HL-60/S4 treated with phorbol 12-myristate 13-acetate at 8.2 ng/mL for 4 days and 3 days (cell line): ENCODE data around the gene EPHB3.

Experiments
- in situ Hi-C: fragments of 300-500 bp; cut with MboI; formaldehyde crosslinking; loops from 2 replicates; pipeline ENCODE4 v1.15.0; 2022; ENCODE audit warnings: low sequenced_read_pairs

The EPHB3 gene

GRCh38 chr3:184561061-184561912, at the start of gene EPHB3:
TSS of gene EPHB3 (plus strand) at chr3:184561785. CDS start at chr3:184562236, 451 bp downstream.
- in situ Hi-C loops: no loop called here

- in situ Hi-C loops: no loop called here
Measured at GRCh38 chr3:184512621-184513020, 49.0 kb upstream of the EPHB3 start.

DNA sequence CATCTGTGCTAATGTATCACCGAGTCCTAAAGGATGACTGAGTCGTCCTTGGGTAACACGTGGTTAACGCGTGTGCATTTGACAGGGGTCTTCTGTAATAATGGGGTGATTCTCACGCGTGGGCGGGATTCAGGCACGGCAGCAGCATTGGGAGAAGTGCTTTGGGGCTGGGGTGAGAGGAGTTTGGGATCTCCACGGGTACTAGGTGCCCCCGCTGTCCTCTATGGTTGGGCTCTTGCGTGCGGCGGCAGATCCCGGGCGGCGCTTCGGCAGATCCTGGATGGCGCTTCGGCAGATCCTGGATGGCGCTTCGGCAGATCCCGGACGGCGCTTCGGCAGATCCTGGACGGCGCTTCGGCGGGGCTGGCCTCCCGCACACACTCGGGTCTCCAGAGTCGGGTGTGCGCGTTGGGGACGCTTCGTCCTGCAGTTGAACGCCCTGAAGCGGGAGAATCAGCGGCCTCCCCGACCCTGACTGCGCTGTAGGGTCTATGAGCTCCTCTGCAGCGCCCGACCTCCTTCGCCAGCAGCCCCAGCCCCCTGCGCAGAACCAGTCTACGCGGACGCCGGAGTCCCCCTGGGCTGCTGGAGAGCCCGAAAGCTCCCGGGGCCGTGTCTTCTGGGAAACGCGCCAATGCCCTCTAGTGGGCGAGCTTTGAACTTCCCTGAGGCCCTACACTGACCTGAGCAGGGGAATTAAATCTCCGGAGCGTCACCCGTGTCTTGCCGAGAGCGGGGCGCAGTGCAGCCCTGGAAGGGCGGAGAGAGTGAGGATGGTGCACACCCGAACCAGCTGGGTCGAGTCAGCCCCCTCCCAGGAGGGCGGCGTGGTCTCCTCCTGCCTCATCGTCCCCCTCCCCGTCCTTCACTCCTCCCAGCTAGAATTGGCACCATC, 48.1 kb upstream of the EPHB3 start:
- in situ Hi-C loops: no loop called here

GRCh38 chr3:184514171-184514490, 47.5 kb upstream of the EPHB3 start:
- in situ Hi-C loops: no loop called here

DNA sequence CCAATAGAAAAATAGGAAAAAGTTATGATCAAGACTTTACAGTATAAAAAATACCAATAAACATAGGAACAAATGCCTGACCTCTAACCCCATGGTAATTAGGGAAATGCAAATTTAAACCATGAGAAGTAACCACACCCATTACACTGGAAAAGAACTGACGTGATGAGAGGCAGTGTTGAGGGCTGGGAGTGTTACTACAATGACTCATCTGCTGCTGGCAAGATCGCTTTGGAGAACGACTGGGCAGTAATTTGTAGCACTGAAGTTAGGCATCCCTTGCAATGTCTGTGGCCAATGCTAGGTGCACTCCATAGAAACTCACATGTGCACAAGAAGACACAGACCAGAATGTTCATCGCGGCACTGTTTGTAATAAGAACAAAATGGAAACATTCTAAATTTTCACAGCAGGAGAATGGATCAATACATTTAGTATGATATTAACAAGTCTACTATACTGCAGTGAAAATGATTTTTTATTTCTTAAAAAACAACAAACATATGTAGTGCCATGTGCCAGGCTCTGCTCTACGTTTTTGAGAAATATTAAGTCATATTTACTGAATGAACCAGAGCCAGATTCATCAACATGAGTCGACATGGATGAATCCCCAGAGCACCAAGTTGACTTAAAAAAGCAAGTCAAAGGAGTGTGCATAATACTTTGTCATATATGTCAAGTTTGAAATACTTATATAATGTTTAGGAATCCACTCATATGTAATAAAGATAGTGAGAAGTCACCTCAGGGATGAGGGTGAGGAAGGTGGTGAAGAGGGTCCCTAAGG, 37.6 kb upstream of the EPHB3 start:
- in situ Hi-C loops: no loop called here

DNA sequence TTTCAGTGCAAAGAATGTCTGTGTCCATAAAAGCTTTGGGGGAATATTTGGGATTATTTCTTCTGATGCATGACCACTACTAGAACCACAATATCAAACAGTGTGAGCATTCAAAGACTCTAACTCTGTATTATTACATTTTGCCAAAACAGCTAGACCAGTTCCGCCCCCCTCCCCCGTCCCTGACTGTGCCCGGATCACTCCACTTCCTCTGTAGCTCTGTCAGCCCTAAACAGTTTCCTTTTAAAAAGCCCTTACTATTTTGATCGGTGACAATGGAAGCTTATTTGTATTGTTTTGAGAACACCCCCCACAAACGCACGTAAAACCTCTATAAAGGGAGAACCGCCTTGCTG, 36.6 kb upstream of the EPHB3 start:
- in situ Hi-C loops: loop anchor here (25.0 kb wide), 1 partner anchor 113 kb away; no protein-coding TSS in a partner anchor

- in situ Hi-C loops: loop anchor here (25.0 kb wide), 1 partner anchor 113 kb away; no protein-coding TSS in a partner anchor
Measured at GRCh38 chr3:184525337-184526087, 36.1 kb upstream of the EPHB3 start.

GRCh38 chr3:184526088-184526433, 35.5 kb upstream of the EPHB3 start:
- in situ Hi-C loops: loop anchor here (25.0 kb wide), 1 partner anchor 114 kb away; no protein-coding TSS in a partner anchor

- in situ Hi-C loops: loop anchor here (25.0 kb wide), 1 partner anchor 119 kb away; no protein-coding TSS in a partner anchor
Measured at GRCh38 chr3:184531626-184532280, 29.8 kb upstream of the EPHB3 start.

- in situ Hi-C loops: loop anchor here (25.0 kb wide), 1 partner anchor 121 kb away; no protein-coding TSS in a partner anchor
Measured at GRCh38 chr3:184532940-184533732, 28.4 kb upstream of the EPHB3 start.

DNA sequence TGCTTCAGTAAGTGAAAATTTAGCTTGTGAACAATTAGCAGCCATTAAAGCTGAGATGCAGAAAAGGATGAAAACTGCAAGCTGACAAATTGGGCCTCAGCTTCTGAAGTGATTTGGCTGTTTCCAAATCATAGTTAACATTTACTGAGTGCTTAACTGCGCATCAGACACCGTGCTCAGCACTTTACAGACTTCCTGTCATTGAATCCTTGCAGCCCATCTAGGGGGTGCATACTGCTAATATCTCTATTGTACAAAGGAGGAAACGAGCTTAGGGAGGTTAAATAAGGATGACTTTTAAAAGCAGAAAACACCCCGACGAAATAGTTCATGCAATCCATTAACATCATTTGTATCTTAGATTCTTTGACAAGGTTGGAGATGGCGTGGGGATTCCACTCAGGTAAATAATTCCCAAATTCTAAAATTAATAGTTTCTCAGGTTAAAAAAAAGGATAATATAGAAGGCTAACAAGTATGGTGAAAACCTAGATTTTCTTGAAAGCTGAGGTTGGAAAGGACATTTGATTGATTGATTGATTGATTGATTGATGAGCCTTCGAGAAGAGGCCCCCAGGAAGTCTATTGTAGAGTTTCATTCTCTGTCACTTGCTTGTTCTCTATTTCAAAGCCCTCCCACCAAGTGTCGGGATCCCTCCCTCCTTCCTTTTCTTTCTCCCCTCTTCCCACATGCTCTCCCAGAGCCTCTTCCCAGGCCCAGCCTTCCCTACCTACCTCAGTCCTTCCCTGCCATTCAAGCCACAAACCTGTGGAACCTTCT, 23.5 kb upstream of the EPHB3 start:
- in situ Hi-C loops: loop anchor here (25.0 kb wide), 1 partner anchor 126 kb away; no protein-coding TSS in a partner anchor

- in situ Hi-C loops: loop anchor here (25.0 kb wide), 1 partner anchor 127 kb away; no protein-coding TSS in a partner anchor
Measured at GRCh38 chr3:184538666-184539431, 22.7 kb upstream of the EPHB3 start.

- in situ Hi-C loops: loop anchor here (25.0 kb wide), 1 partner anchor 128 kb away; no protein-coding TSS in a partner anchor
Measured at GRCh38 chr3:184539801-184540435, 21.7 kb upstream of the EPHB3 start.

DNA sequence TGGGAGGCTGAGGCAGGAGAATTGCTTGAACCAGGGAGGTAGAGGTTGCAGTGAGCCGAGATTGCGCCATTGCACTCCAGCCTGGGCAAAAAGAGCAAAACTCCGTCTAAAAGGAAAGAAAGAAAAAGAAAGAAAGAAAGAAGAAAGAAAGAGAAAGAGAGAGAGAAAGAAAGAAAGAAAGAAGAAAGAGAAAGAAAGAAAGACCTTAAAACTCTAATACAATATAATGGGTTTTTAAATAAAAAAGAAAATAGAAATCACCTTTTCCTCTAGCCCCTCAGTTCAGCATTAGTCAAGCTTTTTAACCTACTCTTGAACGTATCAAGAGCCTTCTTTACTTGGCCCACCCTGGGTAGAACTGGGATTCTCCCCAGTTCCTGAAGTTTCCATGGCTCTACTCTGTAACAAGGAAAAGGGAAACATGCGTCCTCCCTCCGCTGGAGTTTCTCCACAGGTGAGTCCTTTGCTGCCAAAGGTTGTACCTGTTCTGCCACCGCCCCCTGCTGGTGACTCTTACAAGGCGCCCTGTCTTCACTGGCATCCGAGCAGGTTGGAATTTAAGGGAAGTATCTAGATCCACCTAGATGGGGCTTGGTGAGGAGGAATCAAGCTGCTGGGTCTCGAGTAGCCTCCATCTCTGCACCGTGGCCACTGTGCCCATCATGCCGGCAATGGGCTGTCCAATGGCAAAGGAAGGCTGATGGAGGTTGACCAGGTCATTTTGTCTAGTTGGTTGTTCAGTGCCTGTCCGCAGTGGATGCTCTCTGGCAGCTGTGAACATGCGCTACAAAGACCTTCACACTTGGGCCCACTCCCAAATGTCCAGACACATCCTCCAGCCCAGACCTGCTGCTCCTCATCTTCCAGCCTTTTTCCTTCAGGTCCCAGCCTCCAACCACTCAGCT, 20.6 kb upstream of the EPHB3 start:
- in situ Hi-C loops: loop anchor here (25.0 kb wide), 1 partner anchor 129 kb away; no protein-coding TSS in a partner anchor

DNA sequence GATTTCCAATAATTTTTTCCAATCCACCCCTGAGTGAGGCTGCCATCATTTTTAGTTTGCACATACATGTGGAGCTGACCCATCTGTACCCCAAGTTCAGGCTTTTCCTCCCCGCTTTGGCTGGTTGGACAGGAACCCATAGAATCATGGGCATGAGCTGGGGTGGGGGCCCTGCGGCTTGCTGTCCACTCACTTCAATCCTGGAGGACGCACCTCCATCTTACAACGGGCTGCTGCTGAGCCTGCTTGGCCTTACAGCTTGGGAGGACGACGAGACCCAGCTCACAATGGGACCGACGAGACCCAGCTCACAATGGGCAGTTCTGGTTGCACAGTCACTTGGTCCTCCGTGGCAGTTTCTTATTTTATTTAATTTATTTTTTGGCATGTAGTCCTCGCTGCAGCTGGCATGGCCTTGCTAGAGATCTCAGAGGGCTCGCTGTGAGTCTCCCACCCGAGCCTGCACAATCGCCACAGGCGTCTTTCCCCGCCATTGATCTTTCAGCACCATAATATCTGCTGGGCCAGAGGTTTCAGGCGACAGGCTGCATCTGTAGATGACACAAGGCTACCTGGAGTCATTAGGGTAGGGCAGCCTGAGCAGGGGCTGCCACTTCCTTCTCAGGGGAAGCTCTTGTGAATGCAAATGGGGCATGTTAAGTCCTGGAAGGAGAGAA, 19.6 kb upstream of the EPHB3 start:
- in situ Hi-C loops: loop anchor here (25.0 kb wide), 1 partner anchor 130 kb away; no protein-coding TSS in a partner anchor
